H9 (cell line): ENCODE measurements around the gene CRK. TPM values are rescaled to one million over a fixed set of nuclear protein-coding genes. Genes with fewer than 3 reads are reported as not detected.

Experiments used
- DNase-seq: peaks from one replicate; pipeline ENCODE4 v3.0.0-alpha.2; 2017
- H2AFZ ChIP-seq: one replicate; pipeline ENCODE4 v1.6.1; 2013; ENCODE audit warnings: mild to moderate bottlenecking, low read length, control low read depth, moderate library complexity
- H2AK5ac ChIP-seq: 2 replicates; pipeline ENCODE4 v1.6.1; 2013; ENCODE audit warnings: low read length, control low read depth, mixed read lengths; ENCODE audit not compliant: insufficient read length
- H2BK120ac ChIP-seq: one replicate; pipeline ENCODE4 v1.6.1; 2013; ENCODE audit warnings: low read depth, mild to moderate bottlenecking, low read length, control low read depth, inconsistent platforms; ENCODE audit not compliant: poor library complexity, severe bottlenecking
- H2BK12ac ChIP-seq: 2 replicates; pipeline ENCODE4 v1.6.1; 2013; ENCODE audit warnings: low read length, control low read depth, mixed read lengths, low read depth; ENCODE audit not compliant: insufficient read length
- H2BK15ac ChIP-seq: 2 replicates; pipeline ENCODE4 v1.6.1; 2013; ENCODE audit warnings: low read depth, low read length, control low read depth
- H2BK20ac ChIP-seq: one replicate; pipeline ENCODE4 v1.6.1; 2013; ENCODE audit warnings: low read depth, mild to moderate bottlenecking, low read length, control low read depth, inconsistent platforms; ENCODE audit not compliant: poor library complexity, severe bottlenecking
- H2BK5ac ChIP-seq: 2 replicates; pipeline ENCODE4 v1.6.1; 2013; ENCODE audit warnings: low read length, control low read depth, mixed read lengths; ENCODE audit not compliant: insufficient read length
- H3K14ac ChIP-seq: 2 replicates; pipeline ENCODE4 v1.6.1; 2013; ENCODE audit warnings: low read length, control low read depth; ENCODE audit not compliant: insufficient read depth
- H3K18ac ChIP-seq: 2 replicates; pipeline ENCODE4 v1.6.1; 2013; ENCODE audit warnings: low read depth, mild to moderate bottlenecking, mixed read lengths, low read length, control low read depth; ENCODE audit not compliant: insufficient read length
- H3K23ac ChIP-seq: 2 replicates; pipeline ENCODE4 v1.6.1; 2013; ENCODE audit warnings: low read length, control low read depth, mixed read lengths, low read depth; ENCODE audit not compliant: insufficient read length
- H3K23me2 ChIP-seq: 2 replicates; pipeline ENCODE4 v1.6.1; 2013; ENCODE audit warnings: low read depth, mild to moderate bottlenecking, mixed read lengths, low read length, control low read depth; ENCODE audit not compliant: insufficient read length, poor library complexity, severe bottlenecking
- H3K27ac ChIP-seq: 2 replicates; pipeline ENCODE4 v1.5.1; 2013; ENCODE audit warnings: low read length, control low read depth, mixed read lengths, low read depth; ENCODE audit not compliant: insufficient read length
- H3K27me3 ChIP-seq: 2 replicates; pipeline ENCODE4 v1.6.1; 2013; ENCODE audit warnings: low read length, control low read depth, inconsistent platforms; ENCODE audit not compliant: insufficient read depth
- H3K4ac ChIP-seq: 2 replicates; pipeline ENCODE4 v1.6.1; 2013; ENCODE audit warnings: low read depth, mild to moderate bottlenecking, control low read depth, inconsistent platforms, low read length, moderate library complexity
- H3K4me1 ChIP-seq: 2 replicates; pipeline ENCODE4 v1.6.1; 2013; ENCODE audit warnings: low read length, control low read depth, inconsistent platforms; ENCODE audit not compliant: insufficient read depth
- H3K4me2 ChIP-seq: 2 replicates; pipeline ENCODE4 v1.6.1; 2013; ENCODE audit warnings: low read length, control low read depth, mixed read lengths; ENCODE audit not compliant: insufficient read length, insufficient read depth
- H3K56ac ChIP-seq: 2 replicates; pipeline ENCODE4 v1.6.1; 2013; ENCODE audit warnings: low read depth, mild to moderate bottlenecking, mixed read lengths, low read length, control low read depth; ENCODE audit not compliant: insufficient read length
- H3K79me1 ChIP-seq: 2 replicates; pipeline ENCODE4 v1.6.1; 2013; ENCODE audit warnings: low read depth, mild to moderate bottlenecking, moderate library complexity, low read length, control low read depth, inconsistent platforms; ENCODE audit not compliant: insufficient read depth, poor library complexity, severe bottlenecking
- H3K79me2 ChIP-seq: 2 replicates; pipeline ENCODE4 v1.6.1; 2013; ENCODE audit warnings: low read length, control low read depth, inconsistent platforms; ENCODE audit not compliant: insufficient read depth
- H3K9ac ChIP-seq: 2 replicates; pipeline ENCODE4 v1.6.1; 2013; ENCODE audit warnings: low read length, control low read depth, mixed read lengths; ENCODE audit not compliant: insufficient read length; ENCODE audit errors: extremely low read depth
- H3K9me3 ChIP-seq: one replicate; pipeline ENCODE4 v1.6.1; 2013; ENCODE audit warnings: low read depth, low read length, inconsistent platforms; ENCODE audit not compliant: control insufficient read depth
- H3T11ph ChIP-seq: one replicate; pipeline ENCODE4 v1.6.1; 2013; ENCODE audit warnings: mild to moderate bottlenecking, low read length, control low read depth, inconsistent platforms
- H4K20me1 ChIP-seq: one replicate; pipeline ENCODE4 v1.6.1; 2013; ENCODE audit not compliant: control insufficient read depth, insufficient read length, insufficient read depth
- H4K5ac ChIP-seq: 2 replicates; pipeline ENCODE4 v1.6.1; 2013; ENCODE audit warnings: low read depth, mild to moderate bottlenecking, mixed read lengths, low read length, control low read depth; ENCODE audit not compliant: insufficient read length
- H4K8ac ChIP-seq: replicated peaks from 2 replicates; pipeline ENCODE4 v1.6.1; 2013; ENCODE audit warnings: low read length, control low read depth, mixed read lengths, low read depth; ENCODE audit not compliant: insufficient read length
- H4K91ac ChIP-seq: 2 replicates; pipeline ENCODE4 v1.6.1; 2013; ENCODE audit warnings: low read depth, mild to moderate bottlenecking, moderate library complexity, mixed read lengths, low read length, control low read depth; ENCODE audit not compliant: insufficient read length
- H3K27ac Mint-ChIP-seq, 3 experiments: 2 replicates in 2 of 3; 3 replicates in 1 of 3; pipeline ENCODE4 v1.8.0; 2020 to 2021; ENCODE audit warnings: mixed read lengths in 3 of 3, mild to moderate bottlenecking in 1 of 3, moderate library complexity in 1 of 3
- H3K27me3 Mint-ChIP-seq: 2 replicates; pipeline ENCODE4 v1.8.0; 2021; ENCODE audit warnings: low read depth, mild to moderate bottlenecking, moderate library complexity, mixed read lengths
- H3K36me3 Mint-ChIP-seq, 3 experiments: 2 replicates in 2 of 3; 3 replicates in 1 of 3; pipeline ENCODE4 v1.8.0; 2020 to 2021; ENCODE audit warnings: low read depth in 3 of 3, mixed read lengths in 3 of 3; ENCODE audit not compliant: insufficient read depth in 1 of 3
- H3K4me1 Mint-ChIP-seq, 2 experiments: 2 replicates each; pipeline ENCODE4 v1.8.0; 2020; ENCODE audit warnings: mixed read lengths in 2 of 2
- H3K4me3 Mint-ChIP-seq, 2 experiments: 2 replicates in 1 of 2; 3 replicates in 1 of 2; pipeline ENCODE4 v1.8.0; 2020 to 2021; ENCODE audit warnings: mild to moderate bottlenecking in 2 of 2, mixed read lengths in 2 of 2, moderate library complexity in 1 of 2
- H3K9me3 Mint-ChIP-seq, 2 experiments: 2 replicates in 1 of 2; 3 replicates in 1 of 2; pipeline ENCODE4 v1.8.0; 2020; ENCODE audit warnings: mild to moderate bottlenecking in 2 of 2, mixed read lengths in 2 of 2, moderate library complexity in 1 of 2
- CTCF ChIP-seq: fragments of 200-600 bp; sonication (generic); conservative IDR thresholded peaks from 3 replicates; pipeline ENCODE4 v1.8.0; 2021; ENCODE audit warnings: antibody characterized with exemption, mild to moderate bottlenecking
- WGBS: extraction: QIAGEN DNeasy Blood & Tissue Kit; methylation state at CpG from one replicate; pipeline ENCODE4 v1.1.7; 2013; ENCODE audit warnings: missing lambda C conversion rate, low lambda C conversion rate, mixed read lengths; ENCODE audit not compliant: insufficient read length; ENCODE audit errors: extremely low coverage; 5-methylcytosine and 5-hydroxymethylcytosine counted together
- total RNA-seq: library from RNA; stranded (reverse); gene quantifications from 2 replicates; pipeline ENCODE4 v1.2.1, GENCODE V29; 2021

CRK gene
- total RNA-seq, 1 experiment from 2014 or later, result 58.9 TPM

- no peak overlapping the region for H3K56ac ChIP-seq
- no peak overlapping the region for H3K4me2 ChIP-seq
- no peak overlapping the region for H3K27ac ChIP-seq
- H3K14ac ChIP-seq, result no peak overlapping the region
- no peak overlapping the region for H3T11ph ChIP-seq
- no peaks in the 10 kb centered on the region for H3K9me3 ChIP-seq
- no peak overlapping the region for H3K18ac ChIP-seq
- H4K91ac ChIP-seq, result no peak overlapping the region
- no peak overlapping the region for H3K9ac ChIP-seq
- no peak overlapping the region for H2BK120ac ChIP-seq
- no CpG with 5 or more reads among the region's 2 CpGs for WGBS
- H4K8ac ChIP-seq, result no peak overlapping the region
- Mint-ChIP-seq H3K27ac (no peak overlapping the region; a peak in 1 of 7 replicates), H3K4me3 (no peak overlapping the region), H3K27me3 (no peaks in the 10 kb centered on the region), H3K36me3 (peaks cover 2 to 20% (median 10%) of the 10 kb centered on the region in 3 experiments; a peak in 5 of 7 replicates), H3K4me1 (peaks cover 35 to 43% of the 10 kb centered on the region in 2 experiments), H3K9me3 (no peaks in the 10 kb centered on the region)
- no peaks in the 10 kb centered on the region for H4K20me1 ChIP-seq
- no peak overlapping the region for H3K4ac ChIP-seq
- no peak overlapping the region for H2BK15ac ChIP-seq
- no peak for DNase-seq
- no peaks in the 10 kb centered on the region for H3K23me2 ChIP-seq
- peaks cover 7% of the 10 kb centered on the region for H3K79me1 ChIP-seq
- no peaks in the 10 kb centered on the region for H3K27me3 ChIP-seq
- no peak overlapping the region for H2BK5ac ChIP-seq
- no peaks in the 10 kb centered on the region; the same call in 1 of the 2 replicates for H3K4me1 ChIP-seq
- no peak overlapping the region for H2BK12ac ChIP-seq
- H2BK20ac ChIP-seq, result no peak overlapping the region
- H4K5ac ChIP-seq, result no peak overlapping the region
- TF ChIP-seq CTCF, result no peak
- H2AFZ ChIP-seq, result no peak overlapping the region
- peaks cover 91% of the 10 kb centered on the region for H3K79me2 ChIP-seq
- H3K23ac ChIP-seq, result no peak overlapping the region
- H2AK5ac ChIP-seq, result no peak overlapping the region
Measured at GRCh38 chr17:1385861-1386260, 70.2 kb downstream of the CRK start.
